ENCODE measurements around the gene LIN7A.

DNA sequence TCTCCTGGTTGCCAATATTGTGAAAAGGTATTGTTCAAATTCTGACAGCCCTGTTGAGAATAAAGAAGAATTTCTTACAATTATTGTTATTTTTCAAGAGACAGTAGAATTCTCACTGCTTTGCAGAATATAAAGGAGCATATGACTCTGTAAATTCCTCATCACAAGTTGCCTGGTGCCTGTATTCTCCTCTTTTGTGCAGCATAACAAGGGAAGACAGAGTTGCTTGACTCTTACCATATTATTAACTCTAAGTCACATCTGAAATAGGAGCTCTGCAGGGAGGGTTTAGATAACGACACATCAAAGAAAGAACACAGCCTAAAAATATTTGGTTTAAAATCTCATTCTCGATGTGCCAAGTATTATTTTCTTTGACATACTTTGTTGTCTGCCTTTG is 189.9 kb downstream of the LIN7A start:
- TF ChIP-seq, protein P1, sequence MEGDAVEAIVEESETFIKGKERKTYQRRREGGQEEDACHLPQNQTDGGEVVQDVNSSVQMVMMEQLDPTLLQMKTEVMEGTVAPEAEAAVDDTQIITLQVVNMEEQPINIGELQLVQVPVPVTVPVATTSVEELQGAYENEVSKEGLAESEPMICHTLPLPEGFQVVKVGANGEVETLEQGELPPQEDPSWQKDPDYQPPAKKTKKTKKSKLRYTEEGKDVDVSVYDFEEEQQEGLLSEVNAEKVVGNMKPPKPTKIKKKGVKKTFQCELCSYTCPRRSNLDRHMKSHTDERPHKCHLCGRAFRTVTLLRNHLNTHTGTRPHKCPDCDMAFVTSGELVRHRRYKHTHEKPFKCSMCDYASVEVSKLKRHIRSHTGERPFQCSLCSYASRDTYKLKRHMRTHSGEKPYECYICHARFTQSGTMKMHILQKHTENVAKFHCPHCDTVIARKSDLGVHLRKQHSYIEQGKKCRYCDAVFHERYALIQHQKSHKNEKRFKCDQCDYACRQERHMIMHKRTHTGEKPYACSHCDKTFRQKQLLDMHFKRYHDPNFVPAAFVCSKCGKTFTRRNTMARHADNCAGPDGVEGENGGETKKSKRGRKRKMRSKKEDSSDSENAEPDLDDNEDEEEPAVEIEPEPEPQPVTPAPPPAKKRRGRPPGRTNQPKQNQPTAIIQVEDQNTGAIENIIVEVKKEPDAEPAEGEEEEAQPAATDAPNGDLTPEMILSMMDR (IDR thresholded peaks at IDR 0.05; ENCODE audit: borderline replicate concordance, extremely low read depth, low read length, poor library complexity, severe bottlenecking) = no peak
- TF ChIP-seq EZH2 (IDR thresholded peaks at IDR 0.05; ENCODE audit: borderline replicate concordance, low read depth, low read length, severe bottlenecking) = no peak
